Pancreas (tissue), 10 donors: Measurements from ENCODE around the gene MTF1. TPM values are rescaled to one million over a fixed set of nuclear protein-coding genes. Genes with fewer than 3 reads are reported as not detected.

Experiments
- ATAC-seq, 4 donors: fragments of 200-7000 bp; cut with Tn5 transposase; one replicate each; pipeline versions ENCODE4 v1.8.0 to v1.9.1; 2020; ENCODE audit warnings: mild to moderate bottlenecking in 4 of 4, moderate library complexity in 4 of 4
- DNase-seq, 6 donors: peaks; one replicate each; pipeline ENCODE4 v3.0.0-alpha.2; 2020
- FAIRE-seq: peaks from 2 replicates; lab custom pipeline; 2012; peaks lifted over from hg19 to GRCh38; lab: Jason Lieb, UNC
- H3K27ac ChIP-seq, 4 donors: fragments of 200-600 bp; sonication (generic); 1 replicate in 3 of 4; 2 replicates in 1 of 4; pipeline versions ENCODE4 v1.5.0 to v1.8.0; 2020
- H3K27me3 ChIP-seq, 4 donors: fragments of 200-600 bp; one replicate each; pipeline ENCODE4 v1.8.0; 2021
- H3K36me3 ChIP-seq, 3 donors: fragments of 200-600 bp; sonication (generic) in 1 of 3; one replicate each; pipeline versions ENCODE4 v1.5.0 to v1.8.0; 2020 to 2021
- H3K4me1 ChIP-seq, 3 donors: fragments of 200-600 bp; one replicate each; pipeline ENCODE4 v1.8.0; 2021
- H3K4me3 ChIP-seq, 4 donors: fragments of 200-600 bp; sonication (generic) in 2 of 4; one replicate each; pipeline versions ENCODE4 v1.5.0 to v1.8.0; 2020 to 2021
- H3K9me3 ChIP-seq, 4 donors: fragments of 200-600 bp; one replicate each; pipeline ENCODE4 v1.8.0; 2021
- WGBS, 2 donors: extraction: QIAGEN DNeasy Blood & Tissue Kit; methylation state at CpG; one replicate each; pipeline ENCODE4 v1.1.7; 2013; 5-methylcytosine and 5-hydroxymethylcytosine counted together
- intact Hi-C, 3 donors: fragments of 100-400 bp; cut with DNase I; formaldehyde crosslinking; loops; one replicate each; pipeline versions ENCODE4 v1.11.1 to v1.14.2; 2022
- polyA plus RNA-seq, 2 donors: library from polyadenylated mRNA; stranded (reverse); fragments of 200-250 nt; gene quantifications; one replicate each; pipeline ENCODE4 v1.2.3, GENCODE V29; 2013
- total RNA-seq, 6 donors: library from RNA; stranded (reverse); fragmentation: NEBNext Ultra II Directional in 4 of 6; extraction: Animal tissue kit (Norgen Biotek cat#: 25700) in 4 of 6; gene quantifications; one replicate each; pipeline versions ENCODE4 v1.2.1 to v1.2.4, GENCODE V29; 2021 to 2023
- TF ChIP-seq, protein P1 (sequence below), 4 donors: fragments of 200-600 bp; sonication (generic) in 3 of 4; IDR thresholded peaks; one replicate each; pipeline versions ENCODE4 v1.5.0 to v1.8.0; 2021; ENCODE audit warnings: antibody characterized with exemption in 4 of 4
- donor health status: healthy with polysubstance abuse.
- donor health status: DM: no; HTN: no; CAD: no; lungs with moderate emphysema.
- donor health status: DM: no; HTN: no; CAD: no.
- donor health status: control.
- donor health status: control.
- donor health status: Bipolar disorder and iron deficiency.
- donor health status: DM: yes; HTN: yes; CAD: no.
- donor health status: DM: no; HTN: no; CAD: no.
- donor health status: DM: no; HTN: no; CAD: no.
- donor health status: DM: yes; HTN: yes; CAD: no.

Gene MTF1
- total and polyA plus RNA-seq, 8 donors: 1.4 to 13.5 (median 7.2) TPM

DNA sequence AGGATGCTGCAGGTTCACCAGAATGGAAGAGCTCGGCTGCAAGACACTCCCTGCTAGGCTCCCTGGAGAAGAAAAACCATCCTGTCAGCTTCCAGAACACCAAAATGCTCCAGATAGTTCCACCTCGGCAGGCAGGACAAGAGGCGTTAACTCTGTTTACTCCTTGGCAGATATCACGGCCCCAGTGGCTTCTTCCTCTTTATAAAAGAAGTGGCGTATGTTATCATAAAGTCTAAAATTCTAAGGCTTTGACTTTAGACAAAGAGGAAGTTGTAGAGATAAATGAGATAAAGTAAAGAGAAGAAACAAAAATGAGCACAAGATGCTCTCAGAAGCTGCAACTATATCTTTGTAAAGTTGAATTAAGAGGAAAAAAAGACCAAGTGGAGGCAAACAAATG, 24.3 kb upstream of the MTF1 start:
- 79% methylated on average over 5 of the region's 5 CpGs for WGBS, 2 donors
- Histone ChIP-seq H3K36me3 (peaks cover 3 to 71% (median 17%) of the 10 kb centered on the region in 3 donors), H3K4me3 (no peak overlapping the region), H3K27me3 (no peaks in the 10 kb centered on the region), H3K27ac (no peak overlapping the region), H3K9me3 (no peaks in the 10 kb centered on the region), H3K4me1 (no peaks in the 10 kb centered on the region)
- intact Hi-C loops: no loop called here
- ATAC-seq: no peak
- TF ChIP-seq, protein P1, sequence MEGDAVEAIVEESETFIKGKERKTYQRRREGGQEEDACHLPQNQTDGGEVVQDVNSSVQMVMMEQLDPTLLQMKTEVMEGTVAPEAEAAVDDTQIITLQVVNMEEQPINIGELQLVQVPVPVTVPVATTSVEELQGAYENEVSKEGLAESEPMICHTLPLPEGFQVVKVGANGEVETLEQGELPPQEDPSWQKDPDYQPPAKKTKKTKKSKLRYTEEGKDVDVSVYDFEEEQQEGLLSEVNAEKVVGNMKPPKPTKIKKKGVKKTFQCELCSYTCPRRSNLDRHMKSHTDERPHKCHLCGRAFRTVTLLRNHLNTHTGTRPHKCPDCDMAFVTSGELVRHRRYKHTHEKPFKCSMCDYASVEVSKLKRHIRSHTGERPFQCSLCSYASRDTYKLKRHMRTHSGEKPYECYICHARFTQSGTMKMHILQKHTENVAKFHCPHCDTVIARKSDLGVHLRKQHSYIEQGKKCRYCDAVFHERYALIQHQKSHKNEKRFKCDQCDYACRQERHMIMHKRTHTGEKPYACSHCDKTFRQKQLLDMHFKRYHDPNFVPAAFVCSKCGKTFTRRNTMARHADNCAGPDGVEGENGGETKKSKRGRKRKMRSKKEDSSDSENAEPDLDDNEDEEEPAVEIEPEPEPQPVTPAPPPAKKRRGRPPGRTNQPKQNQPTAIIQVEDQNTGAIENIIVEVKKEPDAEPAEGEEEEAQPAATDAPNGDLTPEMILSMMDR (IDR thresholded peaks at IDR 0.05): no peak
- no peak for DNase-seq
- no peak for FAIRE-seq

DNA sequence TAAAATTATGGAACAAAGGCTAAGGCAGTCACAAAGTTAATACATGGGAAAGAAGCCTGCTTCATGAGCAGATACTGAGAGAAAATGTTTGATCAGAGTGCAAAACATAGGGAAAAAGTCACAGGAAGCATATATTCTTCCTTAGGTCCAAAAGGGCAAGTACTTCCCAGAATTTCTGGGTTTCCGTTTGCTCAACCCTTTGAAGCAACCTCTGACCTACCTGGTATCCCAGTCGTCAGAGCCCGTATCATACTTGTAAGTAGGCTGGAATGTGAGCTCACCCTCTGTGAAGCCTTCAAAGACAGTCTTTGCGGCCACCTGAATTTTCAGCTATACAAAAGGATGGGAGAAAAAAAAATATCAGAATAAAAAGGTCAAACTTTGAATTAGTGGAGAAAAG, 20.5 kb upstream of the MTF1 start:
- ATAC-seq (no peak), FAIRE-seq (no peak), DNase-seq (no peak)
- Histone ChIP-seq H3K9me3 (no peaks in the 10 kb centered on the region), H3K36me3 (peaks cover 0 to 60% (median 13%) of the 10 kb centered on the region in 3 donors), H3K27ac (no peak overlapping the region), H3K27me3 (no peaks in the 10 kb centered on the region), H3K4me3 (no peak overlapping the region), H3K4me1 (no peaks in the 10 kb centered on the region)
- TF ChIP-seq, protein P1 (IDR thresholded peaks at IDR 0.05): no peak
- WGBS, 2 donors: 92 to 94% methylated on average over 4 of the region's 4 CpGs
- intact Hi-C loops: no loop called here

DNA sequence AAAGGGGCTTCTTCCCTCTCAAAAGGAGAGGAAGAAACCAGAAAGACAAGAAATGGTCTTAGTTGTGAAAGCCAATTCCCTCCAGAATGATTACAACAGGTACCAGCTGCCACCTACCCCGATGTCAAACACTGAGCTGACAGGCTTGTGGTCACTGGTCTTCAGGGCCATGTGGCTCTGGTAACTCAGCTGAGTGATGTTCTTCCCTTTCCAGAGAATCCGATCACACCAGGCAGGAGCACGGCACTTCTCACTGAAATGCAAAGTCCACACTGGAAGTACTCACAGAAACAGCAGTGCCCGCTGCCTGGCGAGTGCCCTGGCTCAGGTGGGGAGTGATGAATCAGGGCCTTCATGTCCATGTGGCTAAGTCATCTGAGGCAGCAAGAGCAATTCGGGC, 18.7 kb upstream of the MTF1 start:
- H3K9me3 ChIP-seq: no peaks in the 10 kb centered on the region
- intact Hi-C loops: no loop called here
- ATAC-seq (no peak), DNase-seq (no peak), FAIRE-seq (no peak)
- H3K4me1 ChIP-seq: no peaks in the 10 kb centered on the region
- WGBS, 2 donors: 72 to 80% methylated on average over 6 of the region's 6 CpGs
- TF ChIP-seq, protein P1 (IDR thresholded peaks at IDR 0.05): no peak
- no peaks in the 10 kb centered on the region for H3K27me3 ChIP-seq
- no peak overlapping the region for H3K4me3 ChIP-seq
- H3K27ac ChIP-seq: no peak overlapping the region
- peaks cover 0 to 66% (median 18%) of the 10 kb centered on the region in 3 donors for H3K36me3 ChIP-seq

DNA sequence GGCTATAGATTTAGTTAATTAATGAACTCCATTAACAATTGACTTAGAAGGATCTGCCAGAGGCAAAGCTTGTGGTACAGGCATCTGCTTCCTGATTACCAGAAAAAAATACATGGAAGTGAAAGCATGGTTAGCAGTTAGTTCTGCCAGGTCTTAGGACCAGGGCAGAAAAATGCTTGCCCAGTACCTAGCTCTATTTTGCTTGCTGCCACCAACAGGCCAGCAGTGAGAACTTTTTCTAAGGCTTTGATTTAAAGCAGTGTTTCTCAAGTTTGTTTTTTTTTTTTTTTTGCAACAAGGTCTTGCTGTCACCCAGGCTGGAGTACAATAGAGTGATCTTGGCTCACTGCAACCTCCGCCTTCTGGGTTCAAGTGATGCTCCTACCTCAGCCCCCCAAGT, 16.4 kb upstream of the MTF1 start:
- intact Hi-C loops: no loop called here
- no peak overlapping the region for H3K4me3 ChIP-seq
- 91 to 100% methylated on average over 1 of the region's 1 CpG for WGBS, 2 donors
- H3K27me3 ChIP-seq: no peaks in the 10 kb centered on the region
- no peak for FAIRE-seq
- no peaks in the 10 kb centered on the region for H3K9me3 ChIP-seq
- no peak for DNase-seq
- TF ChIP-seq, protein P1 (IDR thresholded peaks at IDR 0.05): no peak
- H3K4me1 ChIP-seq: no peaks in the 10 kb centered on the region
- peaks cover 0 to 58% (median 16%) of the 10 kb centered on the region in 3 donors for H3K36me3 ChIP-seq
- ATAC-seq: no peak
- no peak overlapping the region for H3K27ac ChIP-seq

DNA sequence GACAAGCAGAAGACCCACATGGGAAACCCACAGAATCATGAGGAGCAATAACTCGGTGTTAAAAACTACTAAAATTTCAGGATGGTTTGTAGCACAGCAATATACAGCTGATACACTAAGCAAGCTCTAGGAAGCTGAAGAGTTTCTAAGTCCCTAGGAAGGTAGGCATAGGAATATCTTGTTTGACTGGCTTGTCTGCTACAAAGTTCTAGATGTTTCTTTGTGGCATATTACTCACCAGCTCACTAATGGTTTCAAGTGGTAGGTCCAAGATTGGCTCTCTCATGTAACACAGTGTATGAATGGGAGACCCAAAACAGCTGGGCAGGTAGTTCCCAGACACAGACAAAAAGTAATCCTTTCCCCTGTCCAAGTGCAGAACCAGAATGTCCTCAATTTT, 13.3 kb upstream of the MTF1 start:
- 94 to 96% methylated on average over 1 of the region's 1 CpG for WGBS, 2 donors
- Histone ChIP-seq H3K36me3 (peaks cover 0 to 49% (median 11%) of the 10 kb centered on the region in 3 donors), H3K27me3 (no peaks in the 10 kb centered on the region), H3K4me3 (no peak overlapping the region), H3K4me1 (no peaks in the 10 kb centered on the region), H3K9me3 (no peaks in the 10 kb centered on the region), H3K27ac (no peak overlapping the region)
- TF ChIP-seq, protein P1 (IDR thresholded peaks at IDR 0.05): no peak
- intact Hi-C loops: no loop called here
- DNase-seq (no peak), ATAC-seq (no peak), FAIRE-seq (no peak)
